A549 (cell line): ENCODE results near the gene MLLT3.
A peak's percentile ranks its signal among the peaks of the same experiment; 100 is the strongest.

Experiments used
- CEBPB ChIP-seq, 2 experiments: fragments of >200 bp in 1 of 2; sonication (Bioruptor Twin) in 1 of 2; formaldehyde crosslinking in 1 of 2; IDR thresholded peaks; 2 replicates each; pipeline ENCODE4 v1.6.1; 2012 to 2016
- CTCF ChIP-seq: fragments of >200 bp; sonication (Bioruptor Twin); formaldehyde crosslinking; IDR thresholded peaks from 3 replicates; pipeline ENCODE4 v1.5.1; 2016
- EHMT2 ChIP-seq: fragments of 200-600 bp; sonication (generic); IDR thresholded peaks from 2 replicates; pipeline ENCODE4 v1.6.1; 2016; ENCODE audit warnings: antibody characterized with exemption, low read depth, mild to moderate bottlenecking, moderate library complexity
- EP300 ChIP-seq, 2 experiments: fragments of >200 bp; sonication (Bioruptor Twin); formaldehyde crosslinking; IDR thresholded peaks; 2 replicates in 1 of 2; 3 replicates in 1 of 2; pipeline ENCODE4 v1.6.1; 2016 to 2017
- ESRRA ChIP-seq: fragments of 150-350 bp; IDR thresholded peaks from 2 replicates; pipeline ENCODE4 v1.6.1; 2014; ENCODE audit warnings: mild to moderate bottlenecking, low read length, borderline replicate concordance
- NR3C1 ChIP-seq: fragments of >200 bp; sonication (Bioruptor Twin); formaldehyde crosslinking; IDR thresholded peaks from 3 replicates; pipeline ENCODE4 v1.6.1; 2017
- PBX3 ChIP-seq: IDR thresholded peaks from 2 replicates; pipeline ENCODE4 v1.6.1; 2012
- POLR2A ChIP-seq: IDR thresholded peaks from 2 replicates; pipeline ENCODE4 v1.6.1; 2012; ENCODE audit warnings: mild to moderate bottlenecking, low read length
- RAD21 ChIP-seq, 2 experiments: fragments of >200 bp in 1 of 2; sonication (Bioruptor Twin) in 1 of 2; formaldehyde crosslinking in 1 of 2; IDR thresholded peaks in 1 of 2; conservative IDR thresholded peaks in 1 of 2; 2 replicates in 1 of 2; 3 replicates in 1 of 2; pipeline ENCODE4 v1.6.1; 2012 to 2018; ENCODE audit warnings: inconsistent platforms in 1 of 2
- REST ChIP-seq: fragments of 200-600 bp; sonication (generic); IDR thresholded peaks from 2 replicates; pipeline ENCODE4 v1.6.1; 2016; ENCODE audit warnings: antibody characterized with exemption, mild to moderate bottlenecking, moderate library complexity
- RFX5 ChIP-seq: fragments of 450-650 bp; IDR thresholded peaks from 2 replicates; pipeline ENCODE4 v1.7.1; 2014; ENCODE audit warnings: antibody characterized with exemption, mild to moderate bottlenecking, moderate library complexity
- ZNF302 ChIP-seq: fragments of 250-450 bp; sonication (Bioruptor Pico); IDR thresholded peaks from 2 replicates; pipeline ENCODE4 v1.9.0; 2021; ENCODE audit warnings: inconsistent platforms, mild to moderate bottlenecking, moderate library complexity
- ZSCAN20 ChIP-seq: fragments of 250-450 bp; sonication (Bioruptor Pico); IDR thresholded peaks from 2 replicates; pipeline ENCODE4 v1.8.0; 2022; ENCODE audit warnings: mild to moderate bottlenecking, moderate library complexity

- peak; percentile 12 to 47; a peak in 1 of 4 replicates for TF ChIP-seq CEBPB (IDR thresholded peaks at IDR 0.05)
- no peak for TF ChIP-seq CTCF
- TF ChIP-seq NR3C1: no peak
- TF ChIP-seq EP300 (IDR thresholded peaks at IDR 0.05): peak in 1 of 2 experiments; percentile 13; a peak in 1 of 5 replicates
- TF ChIP-seq PBX3: no peak
- TF ChIP-seq RFX5: no peak
- TF ChIP-seq RAD21 (conservative IDR thresholded peaks at IDR 0.05 in 1 of 2, IDR thresholded peaks at IDR 0.05 in 1 of 2): no peak
- TF ChIP-seq ESRRA: no peak
- TF ChIP-seq REST: no peak
- no peak for TF ChIP-seq POLR2A
- no peak for TF ChIP-seq ZNF302 (CRISPR knock-in tag)
- no peak for TF ChIP-seq EHMT2
- no peak for TF ChIP-seq ZSCAN20 (CRISPR knock-in tag)
Measured at GRCh38 chr9:20618361-20618802, 3.9 kb downstream of the MLLT3 start.
